IMR-90 (cell line): Measurements from ENCODE around the gene TMEM154. TPM values are rescaled to one million over a fixed set of nuclear protein-coding genes. Genes with fewer than 3 reads are reported as not detected.

Experiments used
- ATAC-seq: fragments of 200-7000 bp; cut with Tn5 transposase; 2 replicates; pipeline ENCODE4 v1.9.1; 2020; ENCODE audit warnings: low read depth, mild to moderate bottlenecking, moderate library complexity
- BruUV-seq: library from RNA; stranded (reverse); fragments of 400-500 nt; replicated peaks from 2 replicates; lab custom pipeline; 2021; lab: Mats Ljungman, UMichigan
- CTCF ChIA-PET: fragments of 300-600 bp; formaldehyde crosslinking; extraction: SDS; loops from one replicate; lab custom pipeline; 2021; ENCODE audit warnings: antibody characterized with exemption; lab: Yijun Ruan, JAX
- POLR2A ChIA-PET: fragments of 300-600 bp; sonication (Branson Sonifier 250); formaldehyde crosslinking; loops from one replicate; lab custom pipeline; 2022; ENCODE audit warnings: antibody characterized with exemption; ENCODE audit not compliant: unreplicated experiment; lab: Charles Lee
- DNase-seq: peaks from one replicate; pipeline ENCODE4 v3.0.0; 2013
- H2AFZ ChIP-seq: replicated peaks from 2 replicates; pipeline ENCODE3; 2013; ENCODE audit warnings: low read length, mild to moderate bottlenecking; ENCODE audit not compliant: poor library complexity
- H2AK5ac ChIP-seq: 2 replicates; pipeline ENCODE4 v1.6.1; 2013; ENCODE audit warnings: low read depth, low read length, inconsistent platforms
- H2AK9ac ChIP-seq: replicated peaks from 2 replicates; pipeline ENCODE3; 2013; ENCODE audit warnings: mild to moderate bottlenecking, low read depth, low read length, moderate library complexity; ENCODE audit not compliant: poor library complexity
- H2BK120ac ChIP-seq: 2 replicates; pipeline ENCODE4 v1.6.1; 2013; ENCODE audit warnings: low read depth, low read length, inconsistent platforms
- H2BK15ac ChIP-seq: 3 replicates; pipeline ENCODE4 v1.6.1; 2013; ENCODE audit warnings: low read depth, low read length, inconsistent platforms
- H2BK20ac ChIP-seq: 2 replicates; pipeline ENCODE4 v1.6.1; 2013; ENCODE audit warnings: low read depth, mild to moderate bottlenecking, inconsistent platforms, low read length, moderate library complexity
- H2BK5ac ChIP-seq: 2 replicates; pipeline ENCODE4 v1.6.1; 2013; ENCODE audit warnings: mild to moderate bottlenecking, low read depth, low read length, inconsistent platforms; ENCODE audit not compliant: poor library complexity, severe bottlenecking
- H3K14ac ChIP-seq: replicated peaks from 2 replicates; pipeline ENCODE4 v1.6.1; 2013; ENCODE audit warnings: low read depth, low read length, inconsistent platforms
- H3K18ac ChIP-seq: 2 replicates; pipeline ENCODE4 v1.6.1; 2013; ENCODE audit warnings: low read depth, low read length, control low read depth
- H3K23ac ChIP-seq: 2 replicates; pipeline ENCODE4 v1.6.1; 2013; ENCODE audit warnings: low read depth, low read length, inconsistent platforms
- H3K27ac ChIP-seq: 2 replicates; pipeline ENCODE4 v1.5.1; 2013; ENCODE audit warnings: mild to moderate bottlenecking, control low read depth, low read length; ENCODE audit not compliant: insufficient read depth
- H3K27me3 ChIP-seq: 2 replicates; pipeline ENCODE4 v1.6.1; 2013; ENCODE audit warnings: low read length; ENCODE audit not compliant: control insufficient read depth, insufficient read depth
- H3K36me3 ChIP-seq: 2 replicates; pipeline ENCODE4 v1.6.1; 2013; ENCODE audit warnings: low read length, mixed read lengths; ENCODE audit not compliant: control insufficient read depth, insufficient read depth
- H3K4ac ChIP-seq: 2 replicates; pipeline ENCODE4 v1.6.1; 2013; ENCODE audit warnings: low read depth, low read length, inconsistent platforms
- H3K4me1 ChIP-seq: 2 replicates; pipeline ENCODE4 v1.6.1; 2013; ENCODE audit warnings: low read length, mixed read lengths; ENCODE audit not compliant: control insufficient read depth, insufficient read depth
- H3K4me2 ChIP-seq: 2 replicates; pipeline ENCODE4 v1.6.1; 2013; ENCODE audit warnings: low read depth, mild to moderate bottlenecking, control low read depth, low read length, moderate library complexity
- H3K4me3 ChIP-seq: 2 replicates; pipeline ENCODE4 v1.5.1; 2013; ENCODE audit warnings: low read depth, mild to moderate bottlenecking, control low read depth, low read length, moderate library complexity; ENCODE audit not compliant: insufficient read depth
- H3K56ac ChIP-seq: 2 replicates; pipeline ENCODE4 v1.6.1; 2013; ENCODE audit warnings: low read length, inconsistent platforms; ENCODE audit not compliant: insufficient read depth; ENCODE audit errors: extremely low read depth
- H3K79me1 ChIP-seq, 2 experiments: 2 replicates each; pipeline ENCODE4 v1.6.1; 2013; ENCODE audit warnings: low read length in 2 of 2, inconsistent platforms in 1 of 2, low read depth in 1 of 2
- H3K9ac ChIP-seq: 2 replicates; pipeline ENCODE4 v1.6.1; 2013; ENCODE audit warnings: low read depth, low read length, control low read depth
- H3K9me1 ChIP-seq: 2 replicates; pipeline ENCODE4 v1.6.1; 2013; ENCODE audit warnings: low read length, inconsistent platforms; ENCODE audit not compliant: insufficient read depth
- H3K9me3 ChIP-seq: 2 replicates; pipeline ENCODE4 v1.6.1; 2013; ENCODE audit warnings: low read length; ENCODE audit not compliant: control insufficient read depth, insufficient read depth
- H4K20me1 ChIP-seq: 2 replicates; pipeline ENCODE4 v1.6.1; 2013; ENCODE audit warnings: low read length, inconsistent platforms; ENCODE audit not compliant: insufficient read depth
- H4K5ac ChIP-seq: 2 replicates; pipeline ENCODE4 v1.6.1; 2013; ENCODE audit warnings: mild to moderate bottlenecking, low read depth, low read length, control low read depth
- H4K8ac ChIP-seq, 2 experiments: 2 replicates each; pipeline ENCODE4 v1.6.1; 2013; ENCODE audit warnings: low read depth in 2 of 2, low read length in 2 of 2, control low read depth in 1 of 2, inconsistent platforms in 1 of 2
- H4K91ac ChIP-seq: 2 replicates; pipeline ENCODE4 v1.6.1; 2013; ENCODE audit warnings: low read depth, low read length, inconsistent platforms; ENCODE audit not compliant: insufficient read depth
- BHLHE40 ChIP-seq: fragments of 150-350 bp; IDR thresholded peaks from 2 replicates; pipeline ENCODE4 v1.6.1; 2016; ENCODE audit warnings: mild to moderate bottlenecking, low read depth, low read length
- CEBPB ChIP-seq: IDR thresholded peaks from 2 replicates; pipeline ENCODE4 v1.6.1; 2012; ENCODE audit warnings: low read depth, low read length, improper control_type of control experiment
- CHD1 ChIP-seq: IDR thresholded peaks from 2 replicates; pipeline ENCODE4 v1.6.1; 2012; ENCODE audit warnings: low read depth, low read length, improper control_type of control experiment
- CTCF ChIP-seq: conservative IDR thresholded peaks from 2 replicates; pipeline ENCODE4 v1.5.1; 2012; ENCODE audit warnings: mild to moderate bottlenecking, low read depth, low read length, improper control_type of control experiment
- ELK1 ChIP-seq: fragments of 150-350 bp; IDR thresholded peaks from 2 replicates; pipeline ENCODE4 v1.6.1; 2016; ENCODE audit warnings: low read depth, mild to moderate bottlenecking, low read length, moderate library complexity, borderline replicate concordance
- FOS ChIP-seq: fragments of 150-350 bp; IDR thresholded peaks from 2 replicates; pipeline ENCODE4 v1.6.1; 2016; ENCODE audit warnings: low read depth, low read length
- MAFK ChIP-seq: IDR thresholded peaks from 2 replicates; pipeline ENCODE4 v1.6.1; 2012; ENCODE audit warnings: low read depth, low read length, improper control_type of control experiment
- MAZ ChIP-seq: IDR thresholded peaks from 2 replicates; pipeline ENCODE4 v1.6.1; 2012; ENCODE audit warnings: low read depth, mild to moderate bottlenecking, low read length, improper control_type of control experiment, moderate library complexity, borderline replicate concordance
- MXI1 ChIP-seq: IDR thresholded peaks from 2 replicates; pipeline ENCODE4 v1.6.1; 2012; ENCODE audit warnings: low read depth, mild to moderate bottlenecking, low read length, moderate library complexity, borderline replicate concordance
- NFE2L2 ChIP-seq: fragments of 150-350 bp; IDR thresholded peaks from 2 replicates; pipeline ENCODE4 v1.6.1; 2016; ENCODE audit warnings: low read depth, mild to moderate bottlenecking, low read length
- POLR2A ChIP-seq: IDR thresholded peaks from 2 replicates; pipeline ENCODE4 v1.6.1; 2012; ENCODE audit warnings: mild to moderate bottlenecking, low read depth, low read length
- RAD21 ChIP-seq: IDR thresholded peaks from 2 replicates; pipeline ENCODE4 v1.6.1; 2012; ENCODE audit warnings: low read length, improper control_type of control experiment
- RCOR1 ChIP-seq: IDR thresholded peaks from 2 replicates; pipeline ENCODE4 v1.6.1; 2012; ENCODE audit warnings: mild to moderate bottlenecking, low read length, improper control_type of control experiment; ENCODE audit not compliant: insufficient replicate concordance
- RFX5 ChIP-seq: IDR thresholded peaks from 2 replicates; pipeline ENCODE4 v1.8.0; 2012; ENCODE audit warnings: low read depth, mild to moderate bottlenecking, low read length, moderate library complexity
- SMC3 ChIP-seq: fragments of 150-350 bp; IDR thresholded peaks from 2 replicates; pipeline ENCODE4 v1.6.1; 2016; ENCODE audit warnings: low read depth, mild to moderate bottlenecking, antibody characterized with exemption, low read length, moderate library complexity
- USF2 ChIP-seq: fragments of 150-350 bp; IDR thresholded peaks from 2 replicates; pipeline ENCODE4 v1.6.1; 2017; ENCODE audit warnings: mild to moderate bottlenecking, antibody characterized with exemption, low read length, low read depth
- WGBS, 2 experiments: methylation state at CpG; one replicate each; pipeline versions ENCODE4 v1.1.5 to v1.1.7; 2013; ENCODE audit warnings: missing lambda C conversion rate in 2 of 2; ENCODE audit not compliant: insufficient read length in 1 of 2; ENCODE audit errors: extremely low coverage in 2 of 2; 5-methylcytosine and 5-hydroxymethylcytosine counted together
- dilution Hi-C: fragments of 300-500 bp; cut with HindIII; formaldehyde crosslinking; loops from one replicate; pipeline ENCODE4 v1.14.3; 2018; ENCODE audit warnings: low sequenced_read_pairs; ENCODE audit not compliant: unreplicated experiment
- in situ Hi-C: fragments of 300-500 bp; cut with MboI; formaldehyde crosslinking; loops from 3 replicates; pipeline ENCODE4 v1.14.3; 2019; ENCODE audit warnings: low sequenced_read_pairs, inconsistent platforms, mixed read lengths
- intact Hi-C: fragments of 100-400 bp; cut with micrococcal nuclease; formaldehyde crosslinking; loops from 2 replicates; pipeline ENCODE4 v1.10.0; 2022
- polyA plus RNA-seq, 3 experiments: library from polyadenylated mRNA; depleted of rRNA; stranded (reverse); fragments of >200 nt; gene quantifications; 2 replicates each; pipeline ENCODE4 v1.2.3, GENCODE V29; 2012; ENCODE audit warnings: low replicate concordance in 1 of 3
- total RNA-seq: library from RNA; depleted of rRNA; stranded (reverse); fragments of >200 nt; gene quantifications from 2 replicates; pipeline ENCODE4 v1.2.3, GENCODE V29; 2012

Gene TMEM154
- total and polyA plus RNA-seq, 2 of the 4 experiments (the other 2 are of a cell fraction): 0.12 to 0.18 TPM

GRCh38 chr4:152605641-152606335, 74.0 kb downstream of the TMEM154 start:
- no peak overlapping the region for H3K4ac ChIP-seq
- peak; percentile 34 for DNase-seq
- dilution Hi-C loops (no loop called here), in situ Hi-C loops (no loop called here), intact Hi-C loops (no loop called here)
- no peak overlapping the region for H4K8ac ChIP-seq
- H3K27me3 ChIP-seq: peaks cover 11% of the 10 kb centered on the region
- no peak overlapping the region for H3K23ac ChIP-seq
- H2BK120ac ChIP-seq: no peak overlapping the region
- H3K36me3 ChIP-seq: no peaks in the 10 kb centered on the region
- no peak overlapping the region for H2AK9ac ChIP-seq
- H4K91ac ChIP-seq: no peak overlapping the region
- POLR2A ChIA-PET: no interaction called here
- no peak overlapping the region for H2AK5ac ChIP-seq
- 39% methylated on average over 5 of the region's 10 CpGs; no CpG with 5 or more reads in 1 of the 2 experiments for WGBS, 2 experiments
- no peak overlapping the region for H3K4me3 ChIP-seq
- H2BK20ac ChIP-seq: no peak overlapping the region
- H3K4me2 ChIP-seq: no peak overlapping the region
- no peak overlapping the region for H3K27ac ChIP-seq
- no peak overlapping the region for H3K18ac ChIP-seq
- no peak overlapping the region for H2BK15ac ChIP-seq
- TF ChIP-seq CHD1: no peak
- no peak for TF ChIP-seq BHLHE40
- no peak for TF ChIP-seq USF2
- no peak for TF ChIP-seq NFE2L2
- TF ChIP-seq MXI1: no peak
- no peak for TF ChIP-seq RFX5
- no peak for TF ChIP-seq RAD21
- no peak for TF ChIP-seq MAZ
- no peak for TF ChIP-seq CTCF
- TF ChIP-seq CEBPB: no peak
- no peak for TF ChIP-seq POLR2A
- TF ChIP-seq SMC3: no peak
- TF ChIP-seq ELK1: no peak
- no peak for TF ChIP-seq RCOR1
- TF ChIP-seq FOS: no peak
- no peak for TF ChIP-seq MAFK
- H3K79me1 ChIP-seq: no peaks in the 10 kb centered on the region
- CTCF ChIA-PET: interaction anchor here (0.6 kb wide), 1 partner anchor 88 kb away, joined by 3 read pairs; no protein-coding TSS in a partner anchor
- no peak overlapping the region for H2AFZ ChIP-seq
- H3K9me3 ChIP-seq: no peaks in the 10 kb centered on the region
- peaks cover 2% of the 10 kb centered on the region; the same call in 1 of the 2 replicates for H3K4me1 ChIP-seq
- H3K9me1 ChIP-seq: no peaks in the 10 kb centered on the region
- no peak overlapping the region for H3K56ac ChIP-seq
- no peak overlapping the region for H2BK5ac ChIP-seq
- BruUV-seq: no TSS peak
- ATAC-seq: peak; percentile 57; the same call in 1 of the 2 replicates
- H4K5ac ChIP-seq: no peak overlapping the region
- no peak overlapping the region for H3K9ac ChIP-seq
- H3K14ac ChIP-seq: no peak overlapping the region
- H4K20me1 ChIP-seq: no peaks in the 10 kb centered on the region
